Measurements from ENCODE around the gene CILP2.

Gene CILP2

DNA sequence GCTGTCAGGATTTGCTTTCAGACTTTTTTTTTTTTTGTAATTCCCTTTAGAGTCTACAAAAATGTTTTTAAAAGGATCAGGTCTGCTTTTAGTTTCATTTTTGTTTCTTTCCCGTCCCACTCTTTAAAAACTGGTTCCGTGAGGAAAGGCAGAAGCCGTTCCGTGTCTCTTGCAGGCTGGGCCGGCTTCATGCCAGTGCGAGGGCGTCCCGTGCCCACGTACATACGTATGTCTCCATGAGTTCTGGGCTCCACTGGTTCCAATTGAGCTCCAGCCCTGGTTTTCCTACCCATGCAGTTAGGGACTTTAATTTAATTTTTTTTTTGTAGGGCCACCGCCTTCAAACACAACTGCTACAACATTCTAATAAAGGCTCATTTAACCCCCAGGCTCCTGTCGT is 31.5 kb upstream of the CILP2 start:
- DNase-seq, result no peak

- no peak for DNase-seq
Observed at GRCh38 chr19:19507354-19507753, 30.7 kb upstream of the CILP2 start.

GRCh38 chr19:19508217-19508616 is 29.8 kb upstream of the CILP2 start:
- DNase-seq, result no peak

DNA sequence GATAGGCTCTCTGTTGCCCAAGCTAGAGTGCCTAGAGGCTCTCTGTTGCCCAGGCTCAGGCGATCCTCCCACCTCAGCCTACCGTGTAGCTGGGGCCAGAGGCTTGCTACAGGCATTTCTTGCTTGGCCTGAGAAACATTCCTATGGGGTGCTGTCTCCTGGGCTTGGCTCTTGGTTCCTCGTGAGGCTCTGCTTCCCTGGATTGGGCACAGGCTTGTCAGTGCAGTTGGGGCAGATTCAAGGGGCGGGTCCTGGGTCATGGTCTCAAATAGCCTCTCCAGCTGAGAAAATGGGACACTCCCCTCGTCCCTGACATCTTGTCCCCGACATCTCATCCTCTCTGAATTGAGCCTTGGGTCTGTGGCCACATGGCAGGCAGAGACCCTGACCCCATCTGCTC is 27.6 kb upstream of the CILP2 start:
- DNase-seq, result no peak

GRCh38 chr19:19513682-19514081 is 24.4 kb upstream of the CILP2 start:
- DNase-seq, result no peak

DNA sequence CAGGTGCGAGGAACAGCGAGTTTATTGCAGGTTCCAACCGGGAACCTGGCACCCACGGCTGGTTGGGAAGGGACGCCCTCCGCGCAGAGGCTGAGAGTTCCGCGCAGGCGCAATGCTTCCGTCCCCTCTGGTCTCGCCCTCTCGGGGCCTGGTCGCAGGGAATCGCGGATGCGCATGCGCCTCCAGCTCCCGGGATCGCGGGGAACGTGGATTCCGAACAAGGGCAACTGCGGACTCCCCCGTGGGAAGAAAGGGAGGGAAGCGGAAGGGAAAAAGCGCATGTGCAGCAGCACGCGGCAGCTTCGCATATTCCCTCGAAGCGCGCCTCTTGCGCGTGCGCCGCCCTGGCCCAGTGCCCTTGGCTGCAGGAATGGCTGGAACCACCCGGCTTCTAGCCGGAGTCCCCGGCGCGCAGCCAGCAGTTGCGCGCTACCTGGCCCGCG is 23.8 kb upstream of the CILP2 start:
- no peak for DNase-seq

DNA sequence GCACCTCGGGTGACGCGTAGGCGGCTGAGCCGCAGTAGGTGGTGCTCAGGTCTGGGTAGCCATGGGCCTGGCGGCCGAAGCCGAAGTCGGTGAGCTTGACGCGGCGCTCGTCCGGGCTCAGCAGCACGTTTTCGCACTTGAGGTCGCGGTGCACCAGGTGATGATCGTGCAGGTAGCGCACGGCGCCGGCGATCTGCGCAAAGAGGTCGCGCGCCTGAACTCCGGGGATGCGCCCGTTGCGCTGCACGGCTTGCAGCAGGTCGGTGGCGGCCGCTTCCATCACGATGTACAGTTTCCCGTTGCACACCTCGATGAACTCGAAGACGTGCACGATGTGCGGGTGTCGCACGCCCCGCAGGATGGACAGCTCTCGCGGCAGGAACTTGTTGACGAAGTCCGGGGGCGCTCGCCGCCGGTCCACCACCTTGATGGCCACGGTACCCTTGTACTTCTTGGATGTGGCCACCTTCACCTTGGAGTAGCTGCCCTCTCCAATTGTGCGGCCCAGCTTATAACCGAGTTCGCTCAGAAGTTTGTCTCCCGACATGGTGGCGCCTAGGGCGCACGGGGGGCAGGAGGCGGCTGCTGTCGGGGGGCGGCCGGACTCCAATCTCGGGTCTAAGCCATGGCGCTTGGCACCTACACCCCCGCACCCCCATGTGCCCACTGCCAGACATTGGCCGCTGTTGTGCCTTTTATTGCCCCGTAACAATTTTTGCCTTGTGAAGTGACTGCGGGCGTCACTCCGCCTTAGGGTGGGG is 23.0 kb upstream of the CILP2 start, which contains the start of gene TSSK6:
TSS of gene TSSK6 (minus strand) at position 668 of the 761 bp plus-strand sequence. CDS start at position 547, 121 bp downstream.
- no peak for DNase-seq

- DNase-seq, result peak; percentile 98
Observed at GRCh38 chr19:19515642-19516519, 22.2 kb upstream of the CILP2 start, which contains the start of gene NDUFA13. NDUFA13 (plus strand) TSS chr19:19516225; CDS start chr19:19516239, 14 bp downstream.

DNA sequence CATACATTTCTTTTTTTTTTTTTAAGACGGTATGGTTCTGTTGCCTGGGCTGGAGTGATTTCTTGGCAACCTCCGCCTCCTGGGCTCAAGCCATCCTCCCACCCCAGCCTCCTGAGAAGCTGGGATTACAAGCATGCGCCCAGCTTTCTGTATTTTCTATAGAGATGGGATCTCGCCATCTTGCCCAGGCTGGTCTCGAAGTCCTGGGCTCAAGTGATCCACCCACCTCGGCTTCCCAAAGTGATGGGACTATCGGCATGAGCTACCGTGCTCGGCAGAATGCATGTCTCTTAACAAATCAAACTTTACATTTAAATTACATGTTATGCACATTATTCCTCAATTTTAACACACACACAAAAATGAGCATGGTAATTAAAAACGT is 20.8 kb upstream of the CILP2 start:
- DNase-seq, result no peak

- DNase-seq, result no peak
Observed at GRCh38 chr19:19520989-19521388, 17.1 kb upstream of the CILP2 start.

- no peak for DNase-seq
Observed at GRCh38 chr19:19523177-19523576, 14.9 kb upstream of the CILP2 start.

DNA sequence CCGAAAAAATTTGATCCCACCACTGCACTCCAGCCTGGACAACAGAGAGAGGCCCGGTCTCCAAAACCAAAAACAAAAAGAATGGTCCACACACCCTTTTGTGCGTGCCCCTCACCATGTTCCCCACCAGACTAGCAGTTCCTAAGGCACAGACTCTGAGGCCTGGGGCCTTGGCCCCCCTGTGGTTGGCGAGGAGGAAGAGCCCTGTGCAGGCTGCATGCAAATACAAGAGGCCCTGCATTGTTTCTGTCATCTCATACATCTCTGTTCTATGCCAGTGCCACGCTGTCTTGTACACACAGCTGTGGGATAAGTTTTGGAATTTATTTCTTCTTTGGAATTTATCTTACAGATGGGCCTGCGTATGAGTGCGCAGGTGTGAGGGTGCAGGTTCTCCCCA is 14.0 kb upstream of the CILP2 start:
- DNase-seq, result no peak

DNA sequence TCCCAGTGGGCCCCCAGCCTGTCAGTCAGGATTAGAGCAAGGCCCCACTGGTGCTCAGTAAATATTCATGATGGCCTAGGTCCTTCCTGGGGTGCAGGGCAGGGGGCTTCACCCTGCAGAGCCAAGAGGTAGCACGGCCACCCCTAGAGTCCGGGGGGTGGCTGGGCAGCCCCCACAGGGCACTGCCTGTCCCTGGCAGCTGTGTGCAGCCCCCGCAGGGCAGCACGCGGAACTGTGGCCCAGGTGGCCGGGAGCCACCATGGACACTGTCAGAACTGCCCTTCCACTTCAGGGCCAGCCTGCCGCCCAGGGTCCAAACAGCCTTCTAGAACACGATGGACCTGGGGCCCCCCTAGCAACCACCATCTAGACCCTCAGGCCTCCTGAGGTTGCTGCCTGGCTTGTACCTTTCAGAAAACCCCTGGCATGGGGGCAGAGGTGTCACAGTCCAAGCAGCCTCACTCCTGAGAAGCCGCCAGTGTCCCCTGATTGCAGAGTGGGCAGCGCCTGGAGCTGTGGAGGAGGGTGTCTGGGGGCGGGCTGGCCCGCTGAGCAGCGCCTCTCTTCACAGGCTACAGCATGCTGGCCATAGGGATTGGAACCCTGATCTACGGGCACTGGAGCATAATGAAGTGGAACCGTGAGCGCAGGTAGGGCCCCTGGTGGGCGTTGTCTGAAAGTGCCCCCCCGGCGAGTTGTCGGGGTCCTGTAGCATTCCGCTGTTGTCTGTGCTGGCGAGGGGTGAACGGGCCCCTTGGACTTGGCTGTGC is 12.3 kb upstream of the CILP2 start:
- no peak for DNase-seq

DNA sequence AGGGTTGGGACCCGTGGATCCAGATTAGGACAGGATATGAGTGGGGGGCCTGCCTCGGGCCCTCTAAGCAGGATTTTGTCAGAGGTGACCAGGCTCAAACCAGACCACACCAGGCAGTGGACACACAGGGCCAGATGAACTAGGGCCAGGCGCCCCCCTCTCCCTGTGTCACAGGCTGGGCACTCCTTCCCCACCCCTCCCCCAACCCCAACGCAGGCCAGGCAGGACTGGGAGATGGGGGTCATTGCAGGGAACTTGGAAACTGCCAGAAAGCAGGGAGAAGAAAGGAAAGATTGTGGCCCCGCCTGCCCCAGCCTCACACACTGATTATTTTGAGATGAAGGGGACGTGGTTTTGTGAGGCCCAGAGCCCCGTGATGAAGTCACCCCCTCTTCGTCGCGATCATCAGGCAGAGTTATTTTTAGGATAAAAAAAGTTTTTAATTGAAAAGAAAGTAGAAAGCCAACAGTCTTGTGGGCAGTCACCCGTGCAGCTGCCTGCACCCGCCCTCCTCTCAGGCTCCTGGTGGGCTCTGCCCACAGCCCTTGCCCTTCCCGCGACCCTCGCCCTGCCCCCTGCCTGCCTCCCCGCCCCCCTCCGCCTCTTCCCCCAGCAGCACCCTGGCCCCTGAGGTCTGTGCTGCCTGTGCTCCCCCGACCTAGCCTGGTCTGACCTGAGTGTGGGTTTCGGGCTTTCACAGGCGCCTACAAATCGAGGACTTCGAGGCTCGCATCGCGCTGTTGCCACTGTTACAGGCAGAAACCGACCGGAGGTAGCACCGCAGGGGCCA is 11.3 kb upstream of the CILP2 start:
- no peak for DNase-seq

- DNase-seq, result no peak
Observed at GRCh38 chr19:19527371-19527656, 10.8 kb upstream of the CILP2 start.

- DNase-seq, result no peak
Observed at GRCh38 chr19:19527674-19528625, 10.1 kb upstream of the CILP2 start.

- no peak for DNase-seq
Observed at GRCh38 chr19:19528721-19529490, 9.2 kb upstream of the CILP2 start, which contains the start of gene YJEFN3. YJEFN3 (plus strand) TSS chr19:19528911; CDS start chr19:19528933, 22 bp downstream.

GRCh38 chr19:19529783-19530422 is 8.2 kb upstream of the CILP2 start:
- no peak for DNase-seq

GRCh38 chr19:19530423-19530804 is 7.7 kb upstream of the CILP2 start:
- DNase-seq, result no peak

- DNase-seq, result no peak
Observed at GRCh38 chr19:19530889-19531288, 7.2 kb upstream of the CILP2 start.
